GM13976 (cell line): ENCODE measurements around the gene TTLL4.
A peak's percentile ranks its signal among the peaks of the same experiment; 100 is the strongest.

Experiments used
- DNase-seq: peaks from one replicate; pipeline ENCODE4 v3.0.0; 2012; ENCODE audit warnings: low spot score
- CTCF ChIP-seq: IDR thresholded peaks from 2 replicates; pipeline ENCODE4 v1.5.1; 2012; ENCODE audit warnings: borderline replicate concordance, mild to moderate bottlenecking; ENCODE audit not compliant: insufficient read depth; ENCODE audit errors: extremely low read depth, missing control alignments, control extremely low read depth
- in situ Hi-C: fragments of 300-500 bp; cut with MboI; formaldehyde crosslinking; loops from one replicate; pipeline ENCODE4 v1.12.0; 2022; ENCODE audit warnings: low sequenced_read_pairs, mixed read lengths, inconsistent platforms; ENCODE audit not compliant: unreplicated experiment

TTLL4 gene

GRCh38 chr2:218736531-218736930 is 25.9 kb downstream of the TTLL4 start:
- in situ Hi-C loops = no loop called here
- TF ChIP-seq CTCF = no peak

GRCh38 chr2:218743068-218743467 is 32.4 kb downstream of the TTLL4 start:
- in situ Hi-C loops = no loop called here
- no peak for TF ChIP-seq CTCF
- peak; percentile 54 for DNase-seq

More at GRCh38 chr2:218736531-218736930, 25.9 kb downstream of the TTLL4 start:
- DNase-seq = no peak

- in situ Hi-C loops = no loop called here
- DNase-seq = peak; percentile 52
- no peak for TF ChIP-seq CTCF
Observed at GRCh38 chr2:218744615-218745014, 34.0 kb downstream of the TTLL4 start.

- in situ Hi-C loops = no loop called here
- DNase-seq = peak; percentile 61
- TF ChIP-seq CTCF = no peak
Observed at GRCh38 chr2:218745160-218745558, 34.5 kb downstream of the TTLL4 start.

- in situ Hi-C loops = no loop called here
- TF ChIP-seq CTCF = no peak
- no peak for DNase-seq
Observed at GRCh38 chr2:218745559-218746469, 35.2 kb downstream of the TTLL4 start.

- in situ Hi-C loops = no loop called here
- DNase-seq = no peak
- no peak for TF ChIP-seq CTCF
Observed at GRCh38 chr2:218746470-218746795, 35.8 kb downstream of the TTLL4 start.
